Karpas-422 (cell line): Measurements from ENCODE around the gene POP5. TPM values are rescaled to one million over a fixed set of nuclear protein-coding genes. Genes with fewer than 3 reads are reported as not detected.

ENCODE experiments used
- DNase-seq: peaks from one replicate; pipeline ENCODE4 v3.0.0-alpha.2; 2015
- H2AFZ ChIP-seq: fragments of 200-600 bp; sonication (generic); 2 replicates; pipeline ENCODE4 v1.6.1; 2014; ENCODE audit warnings: antibody characterized with exemption, low read length, mixed read lengths
- H3K27ac ChIP-seq: fragments of 200-600 bp; sonication (generic); 2 replicates; pipeline ENCODE4 v1.5.1; 2014; ENCODE audit warnings: mild to moderate bottlenecking, low read length, moderate library complexity
- H3K27me3 ChIP-seq: fragments of 200-600 bp; sonication (generic); 2 replicates; pipeline ENCODE4 v1.6.1; 2014; ENCODE audit warnings: low read length, mixed read lengths
- H3K36me3 ChIP-seq: fragments of 200-600 bp; sonication (generic); 2 replicates; pipeline ENCODE4 v1.6.1; 2014; ENCODE audit warnings: low read length, mixed read lengths; ENCODE audit not compliant: insufficient read depth
- H3K4me1 ChIP-seq: fragments of 200-600 bp; sonication (generic); 2 replicates; pipeline ENCODE4 v1.6.1; 2014; ENCODE audit warnings: mild to moderate bottlenecking, low read length, mixed read lengths
- H3K4me2 ChIP-seq: fragments of 200-600 bp; sonication (generic); 2 replicates; pipeline ENCODE4 v1.6.1; 2014; ENCODE audit warnings: low read length, low read depth, mild to moderate bottlenecking; ENCODE audit not compliant: poor library complexity, severe bottlenecking
- H3K4me3 ChIP-seq: fragments of 200-600 bp; sonication (generic); 2 replicates; pipeline ENCODE4 v1.5.1; 2014; ENCODE audit warnings: mild to moderate bottlenecking, antibody characterized with exemption, low read length, mixed read lengths
- H3K79me2 ChIP-seq: fragments of 200-600 bp; sonication (generic); 2 replicates; pipeline ENCODE4 v1.6.1; 2014; ENCODE audit warnings: mild to moderate bottlenecking, low read length, mixed read lengths
- H3K9ac ChIP-seq: fragments of 200-600 bp; sonication (generic); 2 replicates; pipeline ENCODE4 v1.6.0; 2014; ENCODE audit warnings: low read length
- H3K9me2 ChIP-seq: fragments of 200-600 bp; sonication (generic), shearing (Covaris generic); replicated peaks from 2 replicates; pipeline ENCODE4 v1.6.0; 2014; ENCODE audit warnings: mild to moderate bottlenecking, low read length, moderate library complexity; ENCODE audit not compliant: insufficient read depth
- H3K9me3 ChIP-seq: fragments of 300-700, 200-600 bp; sonication (generic); 2 replicates; pipeline ENCODE4 v1.6.1; 2014; ENCODE audit warnings: low read length, mixed read lengths
- H4K20me1 ChIP-seq: fragments of 200-600 bp; sonication (generic); 2 replicates; pipeline ENCODE4 v1.6.1; 2014; ENCODE audit warnings: mild to moderate bottlenecking, antibody characterized with exemption, low read length, low read depth; ENCODE audit not compliant: insufficient read depth
- total RNA-seq: library from RNA; depleted of rRNA; stranded (reverse); fragments of >200 nt; shearing (Covaris generic); gene quantifications from 2 replicates; pipeline ENCODE4 v1.2.3, GENCODE V29; 2014; ENCODE audit warnings: low replicate concordance

Gene POP5
- total RNA-seq, 1 experiment from 2014 or later, result 72.9 TPM

DNA sequence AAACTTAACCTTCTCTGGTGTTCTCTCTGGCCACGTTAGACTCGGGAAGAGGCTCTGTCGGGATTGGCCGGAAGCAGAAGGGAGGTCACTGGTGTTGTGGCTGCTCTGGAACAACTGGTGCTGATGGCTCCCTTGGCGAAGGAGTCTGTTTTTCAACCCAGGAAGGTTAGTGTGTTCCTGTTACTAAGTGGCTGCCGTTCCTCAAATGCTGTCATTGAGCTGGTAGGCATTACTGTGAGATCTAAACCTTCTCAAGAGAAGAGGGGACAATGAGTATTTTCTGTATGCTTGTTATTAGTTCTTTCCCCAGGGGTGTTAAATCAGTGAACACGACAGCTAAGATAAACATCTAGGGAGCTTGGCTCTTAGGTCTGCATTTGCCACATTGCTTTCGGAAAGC, 18.3 kb downstream of the POP5 start:
- Histone ChIP-seq H4K20me1 (peaks cover 6% of the 10 kb centered on the region; the same call in 1 of the 2 replicates), H3K9me2 (no peaks in the 10 kb centered on the region), H3K79me2 (peaks cover 5% of the 10 kb centered on the region; the same call in 1 of the 2 replicates), H3K9ac (no peak overlapping the region), H3K9me3 (no peaks in the 10 kb centered on the region), H3K4me3 (no peak overlapping the region), H3K4me2 (no peak overlapping the region), H3K4me1 (no peaks in the 10 kb centered on the region), H3K27ac (no peak overlapping the region), H3K27me3 (no peaks in the 10 kb centered on the region), H2AFZ (no peak overlapping the region), H3K36me3 (peaks cover 54% of the 10 kb centered on the region)
- no peak for DNase-seq

DNA sequence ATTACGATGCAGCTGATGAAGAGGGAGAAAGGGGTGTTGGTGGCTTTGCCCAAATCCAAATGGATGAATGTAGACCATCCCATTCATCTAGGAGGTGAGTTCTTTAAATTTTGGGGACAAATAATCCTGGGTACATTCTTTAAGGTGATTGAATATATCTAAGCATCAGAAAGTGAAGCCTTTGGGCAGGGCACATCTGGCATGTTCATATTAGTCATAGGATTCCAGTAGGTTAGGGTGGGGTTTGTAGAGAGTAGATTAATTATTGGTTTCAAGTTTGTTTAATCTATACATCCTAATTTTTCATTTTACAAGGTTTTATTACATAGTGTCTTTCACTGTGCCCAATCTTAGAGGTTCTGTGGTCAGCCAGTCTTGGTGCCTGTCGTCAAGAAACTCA, 23.6 kb downstream of the POP5 start:
- Histone ChIP-seq H3K9me2 (no peaks in the 10 kb centered on the region), H3K79me2 (peaks cover 8% of the 10 kb centered on the region; the same call in 1 of the 2 replicates), H3K27me3 (no peaks in the 10 kb centered on the region), H3K4me2 (no peak overlapping the region), H3K9ac (no peak overlapping the region), H3K4me3 (no peak overlapping the region), H2AFZ (no peak overlapping the region), H4K20me1 (0 out of 2 replicates have a peak, but pooled peaks cover 1% of the 10 kb centered on the region), H3K36me3 (peaks cover 40% of the 10 kb centered on the region), H3K9me3 (no peaks in the 10 kb centered on the region), H3K4me1 (no peaks in the 10 kb centered on the region), H3K27ac (no peak overlapping the region)
- no peak for DNase-seq

DNA sequence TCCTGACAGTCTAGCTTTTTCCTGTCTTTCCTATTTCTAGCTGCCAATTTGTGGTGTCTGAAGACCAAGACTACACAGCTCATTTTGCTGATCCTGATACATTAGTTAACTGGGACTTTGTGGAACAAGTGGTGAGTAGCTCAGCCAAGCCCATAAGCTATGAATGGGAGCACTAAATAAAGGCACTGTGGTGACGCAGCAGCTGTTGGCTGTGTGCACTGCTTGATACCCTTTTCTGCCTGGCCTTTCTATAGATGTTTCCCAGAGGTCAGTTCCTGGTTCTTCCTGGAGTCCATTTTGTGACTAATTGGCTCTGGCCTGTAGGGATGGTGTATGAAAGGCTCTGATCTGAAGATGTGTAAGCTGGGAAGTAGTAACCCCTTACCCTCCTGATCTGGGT, 26.5 kb downstream of the POP5 start:
- no peak overlapping the region for H3K4me3 ChIP-seq
- no peaks in the 10 kb centered on the region for H3K4me1 ChIP-seq
- no peaks in the 10 kb centered on the region for H3K9me2 ChIP-seq
- DNase-seq, result no peak
- H3K79me2 ChIP-seq, result peaks cover 16% of the 10 kb centered on the region; the same call in 1 of the 2 replicates
- peaks cover 29% of the 10 kb centered on the region for H3K36me3 ChIP-seq
- no peaks in the 10 kb centered on the region for H3K27me3 ChIP-seq
- no peak overlapping the region for H2AFZ ChIP-seq
- H3K9me3 ChIP-seq, result no peaks in the 10 kb centered on the region
- no peak overlapping the region for H3K9ac ChIP-seq
- H3K4me2 ChIP-seq, result no peak overlapping the region
- no peak overlapping the region for H3K27ac ChIP-seq
- H4K20me1 ChIP-seq, result no peaks in the 10 kb centered on the region

DNA sequence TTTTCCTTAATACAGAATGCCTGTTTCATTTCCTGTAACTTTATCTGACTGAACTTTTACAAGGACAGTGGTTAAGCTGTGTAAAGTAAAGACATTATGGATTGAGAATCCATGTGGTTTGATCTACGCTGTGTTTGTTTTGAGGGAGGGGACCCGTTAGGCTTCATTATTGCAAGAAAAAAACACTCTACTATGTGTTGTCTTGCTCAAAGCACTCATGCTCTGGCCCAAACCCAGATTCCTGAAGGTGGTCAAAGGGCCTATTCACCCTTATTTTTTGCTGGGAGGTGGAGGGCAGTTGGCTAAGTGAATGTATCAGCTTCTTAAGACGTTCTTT, 35.2 kb downstream of the POP5 start:
- no peak for DNase-seq
- Histone ChIP-seq H3K79me2 (peaks cover 82% of the 10 kb centered on the region), H3K4me1 (no peaks in the 10 kb centered on the region), H3K27ac (no peak overlapping the region), H3K9me3 (no peaks in the 10 kb centered on the region), H4K20me1 (peaks cover 4% of the 10 kb centered on the region), H3K36me3 (peaks cover 45% of the 10 kb centered on the region; the same call in 1 of the 2 replicates), H3K27me3 (no peaks in the 10 kb centered on the region), H3K9ac (no peak overlapping the region), H3K4me3 (no peak overlapping the region), H2AFZ (no peak overlapping the region), H3K9me2 (no peaks in the 10 kb centered on the region), H3K4me2 (no peak overlapping the region)

DNA sequence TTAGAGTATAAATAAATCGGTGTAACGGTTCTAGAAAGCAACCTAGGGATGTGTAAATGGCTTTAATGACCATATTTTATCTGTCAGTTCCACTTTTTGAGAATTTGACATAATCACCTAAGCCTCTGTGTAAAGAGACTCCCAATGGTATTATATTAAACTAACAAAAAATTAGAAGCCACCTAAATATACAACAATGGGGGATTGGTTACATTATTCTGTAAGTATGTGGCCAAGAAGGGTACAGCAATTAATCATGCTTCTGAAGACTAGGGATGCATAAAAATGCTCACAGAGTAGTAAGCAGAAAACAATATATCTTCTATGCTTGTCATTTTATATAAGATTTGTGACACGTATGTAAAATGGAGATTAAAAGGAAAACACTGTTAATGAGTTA, 36.5 kb downstream of the POP5 start:
- Histone ChIP-seq H3K4me3 (no peak overlapping the region), H3K4me2 (no peak overlapping the region), H3K79me2 (peaks cover 89% of the 10 kb centered on the region), H2AFZ (no peak overlapping the region), H3K27me3 (no peaks in the 10 kb centered on the region), H4K20me1 (peaks cover 4% of the 10 kb centered on the region), H3K9me3 (no peaks in the 10 kb centered on the region), H3K9me2 (no peaks in the 10 kb centered on the region), H3K27ac (no peak overlapping the region), H3K9ac (no peak overlapping the region), H3K36me3 (peaks cover 48% of the 10 kb centered on the region; the same call in 1 of the 2 replicates), H3K4me1 (no peaks in the 10 kb centered on the region)
- no peak for DNase-seq

DNA sequence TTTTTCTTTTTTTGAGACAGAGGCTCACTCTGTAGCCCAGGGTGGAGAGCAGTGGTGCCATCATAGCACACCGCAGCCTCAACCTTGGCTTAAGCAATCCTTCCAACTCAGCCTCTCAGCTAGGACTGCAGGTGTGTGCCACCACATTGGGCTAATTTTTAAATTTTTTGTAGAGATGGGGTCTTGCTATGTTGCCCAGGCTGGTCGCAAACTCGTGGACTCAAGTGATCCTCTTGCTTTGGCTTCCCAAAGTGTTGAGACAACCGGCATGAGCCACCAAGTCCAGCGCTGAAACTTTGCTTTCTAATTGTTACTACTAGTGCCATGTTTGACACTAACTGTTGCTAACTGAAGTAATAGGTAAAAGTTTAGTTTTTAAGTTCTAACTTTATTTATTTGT, 39.0 kb downstream of the POP5 start:
- Histone ChIP-seq H3K9me3 (no peaks in the 10 kb centered on the region), H3K27me3 (no peaks in the 10 kb centered on the region), H3K9ac (no peak overlapping the region), H3K4me2 (no peak overlapping the region), H2AFZ (no peak overlapping the region), H3K9me2 (no peaks in the 10 kb centered on the region), H3K36me3 (peaks cover 38% of the 10 kb centered on the region; the same call in 1 of the 2 replicates), H3K4me3 (no peak overlapping the region), H3K4me1 (peaks cover 21% of the 10 kb centered on the region), H3K27ac (no peak overlapping the region), H4K20me1 (peaks cover 4% of the 10 kb centered on the region), H3K79me2 (peaks cover 95% of the 10 kb centered on the region)
- DNase-seq, result no peak

DNA sequence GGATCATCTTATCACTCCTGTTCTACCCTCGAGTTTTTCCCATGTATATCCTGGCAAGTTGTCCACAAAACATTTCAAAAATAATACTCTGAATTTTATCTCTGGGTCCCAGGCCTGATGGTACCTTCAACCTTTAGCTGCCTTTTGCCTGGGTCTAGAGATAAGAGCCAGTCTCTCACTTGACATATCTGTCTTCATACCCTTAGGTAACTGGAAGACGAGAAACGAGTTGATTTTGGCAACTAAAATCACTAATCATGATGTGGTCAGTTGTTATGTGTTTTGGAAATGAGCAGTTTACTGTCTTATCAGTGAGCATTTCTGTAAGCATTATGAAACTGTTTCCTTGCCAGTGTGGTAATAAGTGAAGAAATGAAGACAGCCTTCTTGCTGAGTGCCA, 40.8 kb downstream of the POP5 start:
- H4K20me1 ChIP-seq, result peaks cover 18% of the 10 kb centered on the region
- H3K4me3 ChIP-seq, result no peak overlapping the region
- H3K36me3 ChIP-seq, result peaks cover 36% of the 10 kb centered on the region; the same call in 1 of the 2 replicates
- H3K4me2 ChIP-seq, result no peak overlapping the region
- H3K9ac ChIP-seq, result no peak overlapping the region
- H3K4me1 ChIP-seq, result peaks cover 38% of the 10 kb centered on the region
- no peak for DNase-seq
- peaks cover 96% of the 10 kb centered on the region for H3K79me2 ChIP-seq
- no peaks in the 10 kb centered on the region for H3K9me2 ChIP-seq
- no peak overlapping the region for H3K27ac ChIP-seq
- H3K9me3 ChIP-seq, result no peaks in the 10 kb centered on the region
- H3K27me3 ChIP-seq, result no peaks in the 10 kb centered on the region
- H2AFZ ChIP-seq, result no peak overlapping the region

DNA sequence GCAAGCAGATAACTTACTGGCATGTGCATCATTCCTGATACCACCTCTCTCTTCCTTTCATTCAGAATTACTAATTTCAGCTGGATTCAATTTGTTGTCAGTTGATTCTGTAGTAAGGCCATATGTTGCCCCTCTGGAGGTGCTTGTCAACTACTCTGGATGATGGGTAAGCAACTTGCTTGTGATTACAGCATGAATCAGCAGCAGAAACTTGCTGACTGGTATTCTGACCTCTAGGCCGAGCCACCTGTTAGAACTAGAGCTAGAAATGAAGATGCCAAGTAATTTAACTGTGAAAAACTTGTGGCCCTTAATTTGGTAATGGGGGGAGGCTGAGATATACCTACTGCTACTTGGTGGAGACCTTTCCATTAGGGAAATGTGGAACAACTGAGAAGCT, 41.9 kb downstream of the POP5 start:
- Histone ChIP-seq H2AFZ (no peak overlapping the region), H4K20me1 (peaks cover 18% of the 10 kb centered on the region), H3K36me3 (peaks cover 36% of the 10 kb centered on the region; the same call in 1 of the 2 replicates), H3K79me2 (peaks cover 100% of the 10 kb centered on the region), H3K27me3 (no peaks in the 10 kb centered on the region), H3K27ac (no peak overlapping the region), H3K9me3 (no peaks in the 10 kb centered on the region), H3K9me2 (no peaks in the 10 kb centered on the region), H3K9ac (no peak overlapping the region), H3K4me2 (no peak overlapping the region), H3K4me3 (no peak overlapping the region), H3K4me1 (peaks cover 42% of the 10 kb centered on the region)
- DNase-seq, result no peak
